ENCODE measurements around the gene COX15.

The COX15 gene

GRCh38 chr10:99709480-99710229, 22.3 kb downstream of the COX15 start:
- DNase-seq: no peak
- H3K27ac Mint-ChIP-seq: peak overlapping the region; percentile 2

GRCh38 chr10:99708428-99709012, 23.4 kb downstream of the COX15 start:
- no peak overlapping the region for H3K4me3 Mint-ChIP-seq
- H3K9me3 Mint-ChIP-seq: no peaks in the 10 kb centered on the region
- H3K27ac Mint-ChIP-seq: no peak overlapping the region
- H3K4me1 Mint-ChIP-seq: no peaks in the 10 kb centered on the region
- TF ChIP-seq CTCF (IDR thresholded peaks at IDR 0.05): no peak
- no peaks in the 10 kb centered on the region for H3K27me3 Mint-ChIP-seq (ENCODE audit: low read depth, poor library complexity)
- no peak for DNase-seq
- H3K36me3 Mint-ChIP-seq (ENCODE audit: low read depth): peaks cover 46% of the 10 kb centered on the region

More at GRCh38 chr10:99709480-99710229, 22.3 kb downstream of the COX15 start:
- Mint-ChIP-seq H3K36me3 (ENCODE audit: low read depth) (peaks cover 43% of the 10 kb centered on the region), H3K4me1 (no peaks in the 10 kb centered on the region), H3K27me3 (ENCODE audit: low read depth, poor library complexity) (no peaks in the 10 kb centered on the region), H3K9me3 (no peaks in the 10 kb centered on the region), H3K4me3 (no peak overlapping the region)
- no peak for TF ChIP-seq CTCF (IDR thresholded peaks at IDR 0.05)

GRCh38 chr10:99700649-99701048, 31.3 kb downstream of the COX15 start:
- H3K27me3 Mint-ChIP-seq (ENCODE audit: low read depth, poor library complexity): no peaks in the 10 kb centered on the region
- H3K36me3 Mint-ChIP-seq (ENCODE audit: low read depth): peaks cover 65% of the 10 kb centered on the region
- no peak overlapping the region for H3K27ac Mint-ChIP-seq
- TF ChIP-seq CTCF (IDR thresholded peaks at IDR 0.05): no peak
- no peak for DNase-seq
- no peaks in the 10 kb centered on the region for H3K4me1 Mint-ChIP-seq
- no peaks in the 10 kb centered on the region for H3K9me3 Mint-ChIP-seq
- H3K4me3 Mint-ChIP-seq: no peak overlapping the region

- Mint-ChIP-seq H3K4me1 (no peaks in the 10 kb centered on the region), H3K27ac (no peak overlapping the region), H3K4me3 (no peak overlapping the region), H3K27me3 (ENCODE audit: low read depth, poor library complexity) (no peaks in the 10 kb centered on the region), H3K9me3 (no peaks in the 10 kb centered on the region), H3K36me3 (ENCODE audit: low read depth) (peaks cover 56% of the 10 kb centered on the region)
- TF ChIP-seq CTCF (IDR thresholded peaks at IDR 0.05): peak; percentile 8
- DNase-seq: no peak
Observed at GRCh38 chr10:99698504-99699080, 33.3 kb downstream of the COX15 start.

GRCh38 chr10:99695761-99696160, 36.2 kb downstream of the COX15 start:
- H3K27me3 Mint-ChIP-seq (ENCODE audit: low read depth, poor library complexity): no peaks in the 10 kb centered on the region
- H3K4me3 Mint-ChIP-seq: no peak overlapping the region
- H3K9me3 Mint-ChIP-seq: no peaks in the 10 kb centered on the region
- no peak overlapping the region for H3K27ac Mint-ChIP-seq
- H3K36me3 Mint-ChIP-seq (ENCODE audit: low read depth): peaks cover 59% of the 10 kb centered on the region
- TF ChIP-seq CTCF (IDR thresholded peaks at IDR 0.05): no peak
- H3K4me1 Mint-ChIP-seq: no peaks in the 10 kb centered on the region
- DNase-seq: no peak
